Measurements from ENCODE around the gene NEK6.

Gene NEK6

GRCh38 chr9:124262649-124262972 is 4.9 kb downstream of the NEK6 start:
- peak; percentile 85 for DNase-seq

DNA sequence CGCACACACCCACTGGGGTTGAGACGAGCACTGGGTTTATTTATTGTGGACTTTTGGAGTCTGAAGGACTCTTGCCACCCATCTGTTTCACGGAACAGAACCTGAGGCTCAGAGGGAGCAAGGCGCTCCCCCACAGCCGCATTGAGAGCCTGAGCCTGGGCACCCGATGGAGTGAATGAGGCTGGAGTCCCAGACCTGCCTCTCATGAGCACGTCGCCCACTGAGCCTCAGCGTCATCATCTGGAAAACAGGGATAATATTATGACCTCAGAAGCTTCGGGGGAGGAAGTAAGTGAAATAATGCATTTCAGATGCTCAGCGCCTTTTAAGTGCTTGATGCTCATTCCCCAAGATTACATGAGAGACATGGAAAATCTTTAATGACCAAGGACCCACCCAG is 5.5 kb downstream of the NEK6 start:
- no peak for DNase-seq

DNA sequence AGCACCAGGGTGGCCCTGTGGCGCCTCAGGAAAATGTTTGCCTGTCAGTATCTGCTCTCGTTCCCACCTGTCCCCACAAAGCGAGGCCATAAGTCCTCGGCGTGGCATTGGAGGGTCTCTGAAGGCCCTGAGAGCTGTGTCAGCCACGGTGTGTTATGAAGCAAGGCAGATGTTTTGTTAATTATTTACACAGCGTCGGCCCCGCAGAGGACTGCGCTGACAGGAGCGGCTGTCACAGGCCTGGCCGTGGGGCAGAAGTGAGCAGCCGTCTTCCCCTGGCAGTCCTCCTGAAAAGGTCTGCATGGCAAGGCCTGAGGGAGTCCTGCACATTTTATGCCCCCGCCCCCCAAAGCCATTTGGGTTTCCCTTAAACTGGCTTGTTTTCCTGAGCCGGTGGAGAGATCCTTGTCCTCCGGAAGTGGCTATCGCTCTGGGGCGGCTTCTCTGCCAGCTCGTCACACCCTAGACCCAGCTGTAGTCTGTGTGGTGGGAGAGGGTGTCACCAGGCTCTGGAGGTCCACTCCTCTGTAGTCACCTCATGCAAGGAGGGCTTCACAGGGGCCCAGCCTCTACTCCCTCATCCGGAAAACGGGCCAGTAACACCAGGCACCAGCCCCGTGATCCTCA is 6.2 kb downstream of the NEK6 start:
- DNase-seq: no peak

GRCh38 chr9:124264823-124265233 is 7.1 kb downstream of the NEK6 start:
- no peak for DNase-seq

- no peak for DNase-seq
Measured at GRCh38 chr9:124265551-124265950, 7.8 kb downstream of the NEK6 start.

GRCh38 chr9:124266139-124266825 is 8.5 kb downstream of the NEK6 start:
- peak; percentile 40 for DNase-seq

DNA sequence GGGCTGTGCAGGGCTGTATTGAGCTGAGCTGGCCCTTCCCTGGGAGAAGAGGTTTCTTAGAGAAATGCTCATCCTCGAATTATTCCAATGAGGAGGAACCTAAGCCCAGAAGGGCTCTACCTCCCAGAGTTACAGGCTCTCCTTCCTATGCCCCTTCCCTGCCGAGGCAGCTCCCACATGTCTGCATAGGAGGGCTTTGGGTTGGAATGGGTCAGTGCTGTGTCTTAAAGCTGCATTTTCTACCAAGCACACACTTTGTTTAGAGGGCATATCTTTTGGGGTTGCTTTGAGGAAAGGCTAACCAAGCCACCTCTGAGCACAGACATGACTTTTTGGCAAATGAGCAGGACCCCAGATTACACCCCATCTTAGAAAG is 9.1 kb downstream of the NEK6 start:
- no peak for DNase-seq

DNA sequence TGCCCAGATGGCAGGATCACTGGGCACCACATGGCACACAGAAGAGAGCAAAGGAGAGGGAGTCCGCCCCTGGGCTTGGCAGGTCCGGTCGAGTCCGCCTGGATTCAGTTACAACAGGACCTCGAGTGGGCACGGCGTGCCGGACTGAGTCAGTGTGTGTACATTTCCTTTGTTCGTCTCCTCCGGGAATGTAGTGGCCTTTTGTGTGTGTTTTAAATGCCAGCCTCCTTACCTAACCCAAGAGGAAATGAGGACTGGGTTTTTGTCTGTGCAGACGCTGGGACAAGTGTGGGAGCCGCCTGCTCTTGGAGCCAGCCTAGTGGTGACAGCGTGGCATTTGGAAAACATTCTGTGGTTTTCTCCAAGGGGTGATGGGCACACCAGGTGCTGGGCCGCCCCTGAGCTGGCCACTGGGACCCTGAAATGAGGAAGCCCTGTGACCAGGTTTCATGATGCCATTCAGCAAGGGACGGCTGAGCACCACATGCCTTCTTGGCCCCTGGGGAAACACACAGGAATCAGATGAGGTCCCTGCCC is 9.6 kb downstream of the NEK6 start:
- DNase-seq: peak; percentile 73

DNA sequence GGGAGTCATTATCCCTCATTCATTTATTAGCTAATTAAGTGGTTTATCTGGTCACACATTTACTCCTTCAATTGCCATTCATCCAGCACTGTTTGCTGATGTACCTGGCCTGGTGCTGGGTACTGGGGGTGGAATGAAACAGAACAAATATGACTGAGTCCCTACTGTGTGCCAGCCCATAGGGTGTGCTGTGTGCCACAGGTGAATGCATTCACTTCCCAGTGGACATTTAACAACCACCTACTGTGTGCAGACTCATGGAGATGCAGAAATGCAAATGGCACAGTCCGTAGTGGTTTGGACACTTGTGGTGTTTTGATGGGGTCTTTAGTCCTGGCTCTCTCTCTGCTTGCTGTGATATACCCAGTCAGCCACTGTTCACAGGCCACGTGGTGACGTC is 10.5 kb downstream of the NEK6 start:
- DNase-seq: no peak

GRCh38 chr9:124268661-124269060 is 10.9 kb downstream of the NEK6 start:
- DNase-seq: peak; percentile 69

DNA sequence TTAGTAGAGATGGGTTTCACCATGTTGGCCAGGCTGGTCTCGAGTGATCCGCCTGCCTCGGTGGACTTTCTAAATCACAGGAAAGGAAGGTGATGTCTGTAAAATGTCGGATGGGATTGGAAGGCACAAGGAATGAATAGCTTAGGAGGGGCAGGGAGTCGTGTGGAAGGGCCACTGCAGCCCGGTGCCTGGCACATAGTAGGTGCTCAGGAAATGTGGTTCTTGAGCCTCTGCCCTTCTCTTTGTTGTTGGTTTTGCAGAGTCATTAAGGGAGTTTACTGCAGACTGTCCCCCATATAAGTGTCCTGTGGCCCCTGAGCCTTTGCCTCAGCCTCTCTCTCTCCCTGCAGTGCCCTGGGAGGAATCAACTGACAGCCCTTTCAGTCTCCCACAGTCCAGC is 11.8 kb downstream of the NEK6 start:
- no peak for DNase-seq

- DNase-seq: no peak
Measured at GRCh38 chr9:124270504-124271335, 13.0 kb downstream of the NEK6 start.

GRCh38 chr9:124271660-124272059 is 13.9 kb downstream of the NEK6 start:
- DNase-seq: no peak

DNA sequence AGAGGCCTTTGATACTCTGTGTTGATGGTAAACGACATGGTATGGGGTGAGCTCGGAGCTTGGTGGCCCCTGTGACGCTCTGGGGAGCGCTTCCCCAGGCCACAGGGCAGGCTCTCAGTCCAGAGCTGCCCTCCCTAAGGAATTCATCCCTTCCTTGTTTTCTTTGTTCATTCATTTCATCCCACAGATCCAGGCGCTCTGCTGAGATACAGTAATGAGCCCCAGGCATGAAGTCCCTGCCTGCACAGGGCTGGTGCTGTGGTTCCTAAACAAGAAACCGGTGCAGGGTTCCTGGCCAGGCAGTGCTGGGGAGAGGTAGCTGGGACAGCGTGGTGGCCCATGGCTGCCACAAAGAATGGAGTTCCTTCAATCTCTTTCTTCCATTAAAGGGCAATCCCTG is 14.4 kb downstream of the NEK6 start:
- no peak for DNase-seq

DNA sequence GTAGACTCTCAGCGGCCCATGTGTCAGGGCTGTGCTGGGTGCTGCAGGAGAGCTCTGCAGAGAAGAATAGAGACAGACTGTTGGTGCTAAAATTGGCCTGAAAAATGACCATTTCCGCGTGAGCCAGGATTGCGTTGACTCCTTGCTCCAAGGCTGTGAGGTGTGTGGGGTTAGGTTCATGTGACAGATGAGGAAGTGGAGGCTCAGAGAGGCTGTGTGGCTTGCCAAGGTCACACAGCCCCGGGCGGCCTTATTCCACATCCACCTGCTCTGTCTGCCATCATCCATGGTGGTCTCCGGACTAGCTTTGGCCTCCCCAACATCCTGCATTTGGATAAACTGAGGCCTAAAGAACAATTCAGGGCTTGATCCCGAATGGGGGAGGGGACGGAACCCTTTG is 15.2 kb downstream of the NEK6 start:
- DNase-seq: no peak

DNA sequence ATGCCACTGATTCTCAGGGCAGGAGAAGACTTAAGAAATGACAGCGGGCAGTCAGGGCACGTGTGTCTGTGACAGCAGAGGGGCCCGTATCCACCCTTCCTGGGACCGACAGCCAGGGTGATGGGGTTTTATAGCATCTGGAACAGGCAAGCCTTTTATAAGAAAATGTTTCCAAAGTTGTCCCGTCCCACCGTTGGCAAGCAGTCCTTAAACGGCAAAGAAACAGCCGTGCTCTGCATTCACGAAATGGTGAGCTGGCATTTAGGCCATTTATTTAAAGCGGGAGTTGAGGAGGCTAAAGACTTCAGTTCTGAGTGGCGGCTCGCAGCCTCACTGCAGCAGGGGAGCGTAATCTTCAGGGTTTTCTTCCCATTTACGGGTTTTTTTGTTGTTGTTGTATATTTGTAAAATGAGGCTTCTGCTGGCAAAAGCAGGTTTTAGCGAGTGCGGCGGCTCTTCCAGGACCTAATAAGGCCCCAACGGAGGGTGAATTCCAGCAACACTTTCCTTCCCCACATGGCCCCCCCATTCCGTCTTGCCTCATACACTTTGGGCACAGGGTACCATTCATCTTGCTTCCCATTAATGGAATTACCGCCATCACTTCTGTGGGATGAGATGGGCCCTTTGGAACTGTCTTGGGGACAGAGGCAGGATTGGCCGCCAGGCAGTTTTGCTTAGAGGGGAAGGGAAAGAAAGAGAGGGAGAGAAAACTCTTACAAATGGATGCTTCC is 15.8 kb downstream of the NEK6 start:
- DNase-seq: no peak

- no peak for DNase-seq
Measured at GRCh38 chr9:124274226-124274625, 16.5 kb downstream of the NEK6 start.

- DNase-seq: no peak
Measured at GRCh38 chr9:124274738-124275137, 17.0 kb downstream of the NEK6 start.

DNA sequence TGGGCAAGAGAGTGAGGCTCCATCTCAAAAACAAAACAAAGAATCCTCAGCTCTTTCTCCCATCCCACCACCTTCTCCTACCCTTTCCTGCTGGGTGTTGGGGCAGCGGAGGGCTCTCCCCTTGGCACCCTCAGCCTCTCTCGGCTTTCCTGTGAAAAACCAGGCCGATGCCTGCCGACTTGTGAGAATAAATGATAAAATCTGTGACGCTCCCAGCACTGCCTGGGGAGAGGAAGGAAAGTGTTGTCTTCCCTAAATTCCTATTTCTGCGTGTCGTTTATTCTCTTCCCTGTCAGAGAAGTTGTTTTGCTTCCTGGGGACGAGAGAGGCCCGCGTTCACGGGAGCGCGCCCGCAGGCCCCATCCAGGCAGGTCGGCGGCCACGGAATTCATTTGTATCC is 19.7 kb downstream of the NEK6 start:
- no peak for DNase-seq

- no peak for DNase-seq
Measured at GRCh38 chr9:124278054-124278540, 20.3 kb downstream of the NEK6 start.

DNA sequence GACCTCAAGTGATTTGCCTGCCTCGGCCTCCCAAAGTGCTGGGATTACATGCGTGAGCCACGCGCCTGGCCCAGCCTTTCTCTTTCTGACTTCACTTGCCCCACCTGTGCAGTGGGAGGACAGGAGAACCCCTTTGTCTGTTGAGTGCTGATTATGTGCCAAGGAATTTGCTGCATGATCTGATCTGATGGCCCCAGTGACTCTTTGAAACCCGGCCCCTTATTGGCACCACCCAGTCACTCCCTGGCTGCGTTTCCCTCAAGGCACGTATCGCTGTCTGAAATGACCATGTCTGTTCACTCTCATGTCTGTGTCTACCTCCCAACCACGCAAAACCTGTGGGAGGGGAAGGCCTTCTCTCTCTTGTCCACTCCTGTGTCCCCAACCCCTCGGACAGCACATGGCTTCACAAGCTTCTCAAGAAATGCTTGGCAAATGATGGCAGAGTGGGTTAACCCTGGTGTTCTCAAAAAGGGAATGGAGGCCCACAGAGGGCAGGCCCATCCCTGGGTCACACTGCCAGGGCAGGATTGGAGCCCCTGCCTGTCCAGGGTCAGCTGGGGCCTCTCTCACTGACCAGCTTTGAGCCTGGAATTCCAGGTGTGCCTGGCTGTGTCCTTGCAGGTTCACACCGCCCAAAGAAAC is 21.9 kb downstream of the NEK6 start:
- no peak for DNase-seq

DNA sequence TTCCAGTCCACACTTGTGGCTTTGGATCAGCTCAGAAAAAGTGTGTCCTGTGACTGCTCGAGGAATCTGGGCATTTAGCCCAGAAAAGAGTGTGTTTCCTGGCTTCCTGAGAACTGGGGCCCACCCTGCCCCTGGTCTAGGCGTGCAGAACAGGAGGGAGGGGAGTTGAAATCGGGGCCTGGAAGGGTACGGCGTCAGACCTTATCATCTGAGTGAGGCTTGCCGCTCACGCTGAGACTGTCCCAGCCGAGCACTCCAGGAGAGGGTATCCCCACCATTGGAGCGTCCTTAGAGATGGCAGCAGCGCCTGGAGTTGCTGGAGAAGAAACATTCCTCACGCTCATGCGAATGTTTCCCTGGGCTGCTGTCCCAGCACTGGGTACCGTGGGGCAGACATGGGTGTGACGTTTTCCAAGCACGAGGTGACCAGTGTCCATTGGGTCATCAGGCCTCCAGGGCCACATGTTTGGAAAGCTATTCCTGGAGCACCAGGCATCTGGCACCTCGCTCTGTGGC is 22.5 kb downstream of the NEK6 start:
- DNase-seq: peak; percentile 88
